Retinal pigment epithelial cell (primary cell): ENCODE measurements around the gene ARHGAP12.

ENCODE experiments used
- DNase-seq: peaks from one replicate; pipeline ENCODE4 v3.0.0-alpha.2; 2010; ENCODE audit warnings: low read depth
- H3K4me3 ChIP-seq: 2 replicates; pipeline ENCODE4 v1.5.1; 2011; ENCODE audit warnings: mild to moderate bottlenecking, low read length, control low read depth, moderate library complexity
- CTCF ChIP-seq: conservative IDR thresholded peaks from 2 replicates; pipeline ENCODE4 v1.5.1; 2011; ENCODE audit warnings: low read depth, low read length, control low read depth, inconsistent platforms

The ARHGAP12 gene

GRCh38 chr10:31808258-31809218 is 120.1 kb downstream of the ARHGAP12 start:
- H3K4me3 ChIP-seq = no peak overlapping the region
- peak; percentile 35 for DNase-seq
- TF ChIP-seq CTCF = peak; percentile 26

- H3K4me3 ChIP-seq = no peak overlapping the region
- peak; percentile 17 for DNase-seq
- TF ChIP-seq CTCF = no peak
Observed at GRCh38 chr10:31804352-31804810, 124.2 kb downstream of the ARHGAP12 start.

- TF ChIP-seq CTCF = no peak
- H3K4me3 ChIP-seq = no peak overlapping the region
- no peak for DNase-seq
Observed at GRCh38 chr10:31803606-31804351, 124.9 kb downstream of the ARHGAP12 start.

GRCh38 chr10:31799181-31799580 is 129.4 kb downstream of the ARHGAP12 start:
- no peak for DNase-seq
- TF ChIP-seq CTCF = no peak
- no peak overlapping the region for H3K4me3 ChIP-seq

GRCh38 chr10:31792745-31793144 is 135.9 kb downstream of the ARHGAP12 start:
- no peak for TF ChIP-seq CTCF
- no peak overlapping the region for H3K4me3 ChIP-seq
- no peak for DNase-seq

- H3K4me3 ChIP-seq = no peak overlapping the region
- no peak for DNase-seq
- TF ChIP-seq CTCF = no peak
Observed at GRCh38 chr10:31789555-31789954, 139.1 kb downstream of the ARHGAP12 start.
